ENCODE results near the gene SRSF3.

SRSF3 gene

DNA sequence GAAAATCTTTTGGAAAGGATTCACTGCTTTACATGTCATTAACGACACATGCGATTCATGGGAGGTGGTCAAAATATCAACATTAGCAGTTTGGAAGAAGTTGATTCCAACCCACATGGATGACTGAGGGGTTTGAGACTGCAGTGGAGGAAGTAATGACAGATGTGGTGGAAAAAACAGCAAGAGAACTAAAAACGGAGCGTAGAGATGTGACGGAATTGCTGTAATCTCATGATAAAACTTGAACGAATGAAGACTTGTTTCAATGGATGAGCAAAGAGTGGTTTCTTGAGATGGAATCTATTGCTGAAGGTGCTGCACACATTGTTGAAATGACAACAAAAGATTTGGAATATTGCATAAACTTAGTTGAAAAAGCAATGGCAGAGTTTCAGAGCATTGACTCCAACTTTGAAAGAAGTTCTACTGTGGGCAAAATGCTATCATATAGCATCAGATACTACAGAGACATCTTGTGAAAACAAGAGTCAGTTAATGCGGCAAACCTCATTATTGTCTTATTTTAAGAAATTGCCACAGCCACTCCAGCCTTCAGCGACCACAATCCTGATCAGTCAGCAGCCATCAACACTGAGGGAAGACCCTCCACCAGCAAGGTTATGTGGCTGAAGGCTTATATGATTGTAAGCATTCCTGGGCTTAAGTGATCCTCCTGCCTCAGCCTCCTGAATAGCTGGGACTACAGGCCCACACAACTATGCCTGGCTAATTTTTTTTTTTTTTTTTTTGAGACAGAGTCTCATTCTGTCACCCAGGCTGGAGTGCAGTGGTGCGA, 19.2 kb downstream of the SRSF3 start:
- Histone ChIP-seq H3K9me3 (ENCODE audit: severe bottlenecking) (no peaks in the 10 kb centered on the region), H3K4me3 (ENCODE audit: low read depth, low read length) (no peak overlapping the region), H3K27me3 (ENCODE audit: insufficient read depth, low read depth, severe bottlenecking) (no peaks in the 10 kb centered on the region), H3K36me3 (peaks cover 86% of the 10 kb centered on the region), H3K27ac (no peak overlapping the region)
- no peak for DNase-seq
- TF ChIP-seq, protein P1, sequence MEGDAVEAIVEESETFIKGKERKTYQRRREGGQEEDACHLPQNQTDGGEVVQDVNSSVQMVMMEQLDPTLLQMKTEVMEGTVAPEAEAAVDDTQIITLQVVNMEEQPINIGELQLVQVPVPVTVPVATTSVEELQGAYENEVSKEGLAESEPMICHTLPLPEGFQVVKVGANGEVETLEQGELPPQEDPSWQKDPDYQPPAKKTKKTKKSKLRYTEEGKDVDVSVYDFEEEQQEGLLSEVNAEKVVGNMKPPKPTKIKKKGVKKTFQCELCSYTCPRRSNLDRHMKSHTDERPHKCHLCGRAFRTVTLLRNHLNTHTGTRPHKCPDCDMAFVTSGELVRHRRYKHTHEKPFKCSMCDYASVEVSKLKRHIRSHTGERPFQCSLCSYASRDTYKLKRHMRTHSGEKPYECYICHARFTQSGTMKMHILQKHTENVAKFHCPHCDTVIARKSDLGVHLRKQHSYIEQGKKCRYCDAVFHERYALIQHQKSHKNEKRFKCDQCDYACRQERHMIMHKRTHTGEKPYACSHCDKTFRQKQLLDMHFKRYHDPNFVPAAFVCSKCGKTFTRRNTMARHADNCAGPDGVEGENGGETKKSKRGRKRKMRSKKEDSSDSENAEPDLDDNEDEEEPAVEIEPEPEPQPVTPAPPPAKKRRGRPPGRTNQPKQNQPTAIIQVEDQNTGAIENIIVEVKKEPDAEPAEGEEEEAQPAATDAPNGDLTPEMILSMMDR (IDR thresholded peaks at IDR 0.05; ENCODE audit: low read depth, low read length) = no peak

DNA sequence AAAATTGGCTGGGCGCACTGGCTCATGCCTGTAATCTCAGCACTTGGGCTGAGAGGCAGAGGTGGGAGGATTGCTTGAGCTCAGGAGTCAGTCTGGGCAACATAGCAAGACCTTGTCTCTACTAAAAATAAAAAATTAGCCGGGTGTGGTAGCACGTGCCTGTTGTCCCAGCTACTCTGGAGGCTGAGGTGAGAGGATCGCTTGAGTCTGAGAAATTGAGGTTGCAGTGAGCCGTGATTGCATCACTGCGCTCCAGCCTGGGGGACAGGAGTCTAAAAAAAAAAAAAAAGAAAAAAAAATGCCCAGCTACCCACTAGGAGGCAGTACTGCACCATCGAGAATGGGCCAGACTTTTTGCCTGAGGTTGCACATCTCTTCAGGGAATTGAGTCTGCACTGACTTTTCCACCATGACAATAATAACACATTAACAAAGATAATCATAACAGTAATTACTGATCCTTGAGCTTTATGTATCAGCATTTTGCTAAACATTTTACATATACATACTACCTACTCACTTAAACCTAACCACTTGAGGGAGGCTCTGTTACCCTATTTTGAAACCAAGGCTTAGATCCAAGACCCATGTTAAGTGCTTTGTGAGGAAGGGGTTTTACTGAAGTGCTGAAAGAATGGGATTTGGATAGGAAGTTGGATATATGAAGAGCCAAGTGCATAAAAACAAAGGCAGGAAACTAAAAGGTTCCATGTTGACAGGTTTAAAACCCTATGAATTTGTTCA, 21.0 kb downstream of the SRSF3 start:
- peak; percentile 45 for DNase-seq
- TF ChIP-seq, protein P1 (IDR thresholded peaks at IDR 0.05; ENCODE audit: low read depth, low read length) = peak; percentile 81
- peaks cover 76% of the 10 kb centered on the region for H3K36me3 ChIP-seq
- H3K27ac ChIP-seq = peak overlapping the region; percentile 12; the same call in 1 of the 2 replicates
- no peaks in the 10 kb centered on the region for H3K27me3 ChIP-seq (ENCODE audit: insufficient read depth, low read depth, severe bottlenecking)
- H3K9me3 ChIP-seq (ENCODE audit: severe bottlenecking) = no peaks in the 10 kb centered on the region
- H3K4me3 ChIP-seq (ENCODE audit: low read depth, low read length) = no peak overlapping the region

DNA sequence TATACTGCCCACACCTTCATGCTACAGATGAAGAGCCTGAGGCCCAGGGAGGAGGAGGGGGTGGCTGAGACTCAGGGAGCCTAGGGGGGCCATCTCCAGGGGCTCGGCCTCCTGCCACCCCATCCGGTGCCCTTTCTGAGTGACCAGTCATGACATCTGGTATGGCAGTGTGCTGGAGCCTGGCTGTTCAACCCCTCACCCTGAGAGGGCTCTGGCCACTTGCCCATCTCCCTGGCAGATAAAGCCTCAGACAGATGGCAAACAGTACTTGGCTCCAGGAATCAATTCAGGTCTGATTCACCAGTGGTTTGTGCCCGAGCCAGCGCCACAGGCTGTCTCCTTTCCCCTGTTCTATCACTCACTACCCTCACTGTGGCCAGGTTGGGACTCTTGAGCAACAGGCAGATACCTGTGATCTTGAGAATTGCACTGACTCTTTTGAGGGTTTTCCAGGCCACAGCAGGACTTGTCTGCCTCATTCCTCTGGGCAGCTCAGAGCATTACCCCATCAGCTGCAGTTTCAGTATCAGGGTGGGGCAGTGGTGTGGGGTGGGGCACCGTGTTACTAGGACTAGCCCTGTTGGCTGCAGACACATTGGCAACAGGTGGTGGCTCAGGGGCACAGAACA, 22.8 kb downstream of the SRSF3 start:
- H3K27ac ChIP-seq = no peak overlapping the region
- TF ChIP-seq, protein P1 (IDR thresholded peaks at IDR 0.05; ENCODE audit: low read depth, low read length) = no peak
- H3K9me3 ChIP-seq (ENCODE audit: severe bottlenecking) = no peaks in the 10 kb centered on the region
- DNase-seq = no peak
- no peak overlapping the region for H3K4me3 ChIP-seq (ENCODE audit: low read depth, low read length)
- H3K36me3 ChIP-seq = peaks cover 58% of the 10 kb centered on the region
- no peaks in the 10 kb centered on the region for H3K27me3 ChIP-seq (ENCODE audit: insufficient read depth, low read depth, severe bottlenecking)

DNA sequence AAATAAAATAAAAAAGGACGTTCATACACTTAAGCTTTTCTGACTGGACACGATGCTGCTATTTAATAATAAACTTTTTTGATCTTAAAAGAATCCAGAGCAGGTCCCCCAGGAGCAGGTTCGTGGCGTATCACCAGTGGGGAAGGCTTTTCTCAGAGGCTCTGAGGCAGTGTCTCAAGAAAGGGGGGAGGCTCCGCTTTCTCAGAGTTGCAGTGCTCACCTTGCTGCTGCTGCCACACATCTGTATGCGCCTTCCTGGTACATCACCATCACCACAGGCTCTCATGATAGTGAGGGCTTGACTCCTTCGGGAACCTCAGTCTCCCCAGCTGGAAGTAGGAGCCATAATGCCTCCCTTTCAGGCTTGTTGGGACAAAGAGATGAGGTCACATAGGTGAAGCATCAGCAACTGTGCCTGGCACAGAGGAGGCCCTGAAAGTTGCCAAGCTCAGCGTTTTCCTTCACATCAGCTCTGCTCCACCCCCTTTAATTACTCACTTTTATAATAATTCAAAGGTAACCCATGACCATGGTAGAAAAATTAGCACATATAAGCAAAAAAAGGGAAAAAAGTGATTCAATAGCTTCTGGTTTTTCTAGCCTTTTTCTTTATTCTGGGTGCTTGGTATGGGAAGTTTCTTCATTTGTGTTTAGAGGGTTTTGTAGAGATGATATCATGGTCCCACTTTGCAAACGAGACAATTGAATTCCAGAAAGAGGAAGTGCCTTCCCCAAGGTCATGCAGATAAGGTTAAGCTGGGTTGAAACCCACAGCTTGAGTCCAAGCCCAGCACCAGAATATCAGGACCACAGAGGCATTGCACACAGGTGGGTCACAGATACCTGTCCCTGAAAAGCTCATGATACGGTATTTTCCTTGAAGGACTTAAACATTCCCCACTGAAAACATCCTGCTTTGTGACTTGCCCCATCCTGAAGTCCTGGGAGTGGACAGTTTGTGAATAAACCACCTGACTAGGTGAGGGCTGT, 24.5 kb downstream of the SRSF3 start:
- peaks cover 41% of the 10 kb centered on the region for H3K36me3 ChIP-seq
- TF ChIP-seq, protein P1 (IDR thresholded peaks at IDR 0.05; ENCODE audit: low read depth, low read length) = no peak
- H3K27me3 ChIP-seq (ENCODE audit: insufficient read depth, low read depth, severe bottlenecking) = no peaks in the 10 kb centered on the region
- H3K9me3 ChIP-seq (ENCODE audit: severe bottlenecking) = no peaks in the 10 kb centered on the region
- H3K4me3 ChIP-seq (ENCODE audit: low read depth, low read length) = no peak overlapping the region
- no peak overlapping the region for H3K27ac ChIP-seq
- no peak for DNase-seq

DNA sequence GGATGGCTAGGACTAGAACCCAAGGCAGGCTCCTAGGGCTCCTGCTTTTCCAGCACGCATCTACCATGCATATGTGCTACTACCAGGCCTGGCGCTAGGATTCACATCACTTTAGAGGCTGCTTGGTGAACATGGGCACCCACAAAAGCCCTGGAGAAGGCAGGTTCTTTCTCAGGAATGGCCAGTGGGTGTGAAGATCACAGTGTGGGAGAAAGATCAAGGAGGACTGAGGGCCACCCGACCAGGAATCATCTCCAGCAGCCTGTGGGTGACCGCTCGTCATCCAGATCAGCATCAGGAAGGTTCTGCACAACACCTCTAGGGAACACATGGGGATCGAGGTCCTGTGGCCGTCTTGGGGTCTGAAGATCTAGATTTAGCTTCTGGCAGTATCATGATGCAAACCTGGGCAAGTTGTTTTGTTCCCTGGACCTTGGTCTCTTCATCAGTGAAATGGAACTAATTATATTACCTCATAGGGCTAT, 27.3 kb downstream of the SRSF3 start:
- Histone ChIP-seq H3K36me3 (peaks cover 20% of the 10 kb centered on the region), H3K27ac (no peak overlapping the region), H3K27me3 (ENCODE audit: insufficient read depth, low read depth, severe bottlenecking) (no peaks in the 10 kb centered on the region), H3K9me3 (ENCODE audit: severe bottlenecking) (no peaks in the 10 kb centered on the region), H3K4me3 (ENCODE audit: low read depth, low read length) (no peak overlapping the region)
- TF ChIP-seq, protein P1 (IDR thresholded peaks at IDR 0.05; ENCODE audit: low read depth, low read length) = no peak
- DNase-seq = no peak

Measured in WERI-Rb-1 (cell line).